ENCODE measurements around the gene CCDC187.

GRCh38 chr9:136257381-136258298 is 46.3 kb downstream of the CCDC187 start:
- TF ChIP-seq, protein P1, sequence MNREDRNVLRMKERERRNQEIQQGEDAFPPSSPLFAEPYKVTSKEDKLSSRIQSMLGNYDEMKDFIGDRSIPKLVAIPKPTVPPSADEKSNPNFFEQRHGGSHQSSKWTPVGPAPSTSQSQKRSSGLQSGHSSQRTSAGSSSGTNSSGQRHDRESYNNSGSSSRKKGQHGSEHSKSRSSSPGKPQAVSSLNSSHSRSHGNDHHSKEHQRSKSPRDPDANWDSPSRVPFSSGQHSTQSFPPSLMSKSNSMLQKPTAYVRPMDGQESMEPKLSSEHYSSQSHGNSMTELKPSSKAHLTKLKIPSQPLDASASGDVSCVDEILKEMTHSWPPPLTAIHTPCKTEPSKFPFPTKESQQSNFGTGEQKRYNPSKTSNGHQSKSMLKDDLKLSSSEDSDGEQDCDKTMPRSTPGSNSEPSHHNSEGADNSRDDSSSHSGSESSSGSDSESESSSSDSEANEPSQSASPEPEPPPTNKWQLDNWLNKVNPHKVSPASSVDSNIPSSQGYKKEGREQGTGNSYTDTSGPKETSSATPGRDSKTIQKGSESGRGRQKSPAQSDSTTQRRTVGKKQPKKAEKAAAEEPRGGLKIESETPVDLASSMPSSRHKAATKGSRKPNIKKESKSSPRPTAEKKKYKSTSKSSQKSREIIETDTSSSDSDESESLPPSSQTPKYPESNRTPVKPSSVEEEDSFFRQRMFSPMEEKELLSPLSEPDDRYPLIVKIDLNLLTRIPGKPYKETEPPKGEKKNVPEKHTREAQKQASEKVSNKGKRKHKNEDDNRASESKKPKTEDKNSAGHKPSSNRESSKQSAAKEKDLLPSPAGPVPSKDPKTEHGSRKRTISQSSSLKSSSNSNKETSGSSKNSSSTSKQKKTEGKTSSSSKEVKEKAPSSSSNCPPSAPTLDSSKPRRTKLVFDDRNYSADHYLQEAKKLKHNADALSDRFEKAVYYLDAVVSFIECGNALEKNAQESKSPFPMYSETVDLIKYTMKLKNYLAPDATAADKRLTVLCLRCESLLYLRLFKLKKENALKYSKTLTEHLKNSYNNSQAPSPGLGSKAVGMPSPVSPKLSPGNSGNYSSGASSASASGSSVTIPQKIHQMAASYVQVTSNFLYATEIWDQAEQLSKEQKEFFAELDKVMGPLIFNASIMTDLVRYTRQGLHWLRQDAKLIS (CRISPR knock-in tag; IDR thresholded peaks at IDR 0.05; ENCODE audit: borderline replicate concordance) = no peak
- no peak for TF ChIP-seq CTCF (IDR thresholded peaks at IDR 0.05)
- no peak for TF ChIP-seq MAX (CRISPR knock-in tag; IDR thresholded peaks at IDR 0.05)
- no peak for TF ChIP-seq TEAD4 (CRISPR knock-in tag; IDR thresholded peaks at IDR 0.05)
- no peak for TF ChIP-seq KAT7 (CRISPR knock-in tag; IDR thresholded peaks at IDR 0.05; ENCODE audit: borderline replicate concordance)
- no peak for TF ChIP-seq ETV6 (CRISPR knock-in tag; IDR thresholded peaks at IDR 0.05)
- no peak for TF ChIP-seq ERG (CRISPR knock-in tag; IDR thresholded peaks at IDR 0.05)
